ENCODE data around the gene FNBP1. TPM values are rescaled to one million over a fixed set of nuclear protein-coding genes. Genes with fewer than 3 reads are reported as not detected.
"Not testable (repeated sequence)": the region's sequence is repeated elsewhere in the genome, so short reads cannot be mapped to it uniquely, and the experiment has no call there.

Gene FNBP1
- total RNA-seq, 1 donor: 41.9 TPM

- no peak for TF ChIP-seq CTCF (IDR thresholded peaks at IDR 0.05; ENCODE audit: insufficient read depth, low read depth, low read length)
- no peak overlapping the region for H3K4me3 ChIP-seq (ENCODE audit: low read depth, low read length)
- peak; percentile 70 for DNase-seq (ENCODE audit: low read depth)
Observed at GRCh38 chr9:129954868-129955550, 88.0 kb downstream of the FNBP1 start.

- no peak for TF ChIP-seq CTCF (IDR thresholded peaks at IDR 0.05; ENCODE audit: insufficient read depth, low read depth, low read length)
- no peak overlapping the region for H3K4me3 ChIP-seq (ENCODE audit: low read depth, low read length)
- no peak for DNase-seq (ENCODE audit: low read depth)
Observed at GRCh38 chr9:129953736-129954135, 89.3 kb downstream of the FNBP1 start.

GRCh38 chr9:129952337-129952736, 90.7 kb downstream of the FNBP1 start:
- TF ChIP-seq CTCF (IDR thresholded peaks at IDR 0.05; ENCODE audit: insufficient read depth, low read depth, low read length): no peak
- no peak for DNase-seq (ENCODE audit: low read depth)
- no peak overlapping the region for H3K4me3 ChIP-seq (ENCODE audit: low read depth, low read length)

GRCh38 chr9:129949821-129950220, 93.2 kb downstream of the FNBP1 start:
- DNase-seq (ENCODE audit: low read depth): no peak
- TF ChIP-seq CTCF (IDR thresholded peaks at IDR 0.05; ENCODE audit: insufficient read depth, low read depth, low read length): no peak
- H3K4me3 ChIP-seq (ENCODE audit: low read depth, low read length): no peak overlapping the region

GRCh38 chr9:129948626-129949025, 94.4 kb downstream of the FNBP1 start:
- H3K4me3 ChIP-seq (ENCODE audit: low read depth, low read length): not testable (repeated sequence)
- DNase-seq (ENCODE audit: low read depth): peak; percentile 63

GRCh38 chr9:129946246-129946995, 96.6 kb downstream of the FNBP1 start:
- no peak for TF ChIP-seq CTCF (IDR thresholded peaks at IDR 0.05; ENCODE audit: insufficient read depth, low read depth, low read length)
- no peak overlapping the region for H3K4me3 ChIP-seq (ENCODE audit: low read depth, low read length)
- no peak for DNase-seq (ENCODE audit: low read depth)

- TF ChIP-seq CTCF (IDR thresholded peaks at IDR 0.05; ENCODE audit: insufficient read depth, low read depth, low read length): no peak
- H3K4me3 ChIP-seq (ENCODE audit: low read depth, low read length): no peak overlapping the region
- no peak for DNase-seq (ENCODE audit: low read depth)
Observed at GRCh38 chr9:129945314-129945713, 97.7 kb downstream of the FNBP1 start.

Measured in fibroblast of villous mesenchyme (primary cell).